Activated CD4-positive, alpha-beta memory T cell treated with anti-CD3 and anti-CD28 coated beads for 36 hours (primary cell): ENCODE data around the gene HSD17B12. TPM values are rescaled to one million over a fixed set of nuclear protein-coding genes. Genes with fewer than 3 reads are reported as not detected.

Source experiments
- CTCF ChIA-PET: fragments of 350-600 bp; sonication (Branson Sonifier 250); formaldehyde crosslinking; loops from one replicate; lab custom pipeline; 2021; ENCODE audit warnings: antibody characterized with exemption, inconsistent platforms; lab: Charles Lee
- POLR2A ChIA-PET: fragments of 350-600 bp; sonication (Branson Sonifier 250); formaldehyde crosslinking; loops from one replicate; lab custom pipeline; 2021; ENCODE audit warnings: antibody characterized with exemption; lab: Charles Lee
- DNase-seq: peaks from one replicate; pipeline ENCODE4 v3.0.0-alpha.2; 2020
- H3K27ac Mint-ChIP-seq: one replicate; pipeline ENCODE4 v1.8.0; 2021; ENCODE audit warnings: mixed read lengths
- H3K27me3 Mint-ChIP-seq: one replicate; pipeline ENCODE4 v1.8.0; 2021; ENCODE audit warnings: mixed read lengths
- H3K36me3 Mint-ChIP-seq: one replicate; pipeline ENCODE4 v1.8.0; 2021; ENCODE audit warnings: mixed read lengths
- H3K4me1 Mint-ChIP-seq: one replicate; pipeline ENCODE4 v1.8.0; 2021; ENCODE audit warnings: low read depth, mixed read lengths
- H3K4me3 Mint-ChIP-seq: one replicate; pipeline ENCODE4 v1.8.0; 2021; ENCODE audit warnings: mild to moderate bottlenecking, mixed read lengths
- H3K9me3 Mint-ChIP-seq: one replicate; pipeline ENCODE4 v1.8.0; 2021; ENCODE audit warnings: mixed read lengths
- intact Hi-C: fragments of 100-400 bp; cut with micrococcal nuclease; formaldehyde crosslinking; loops from one replicate; pipeline ENCODE4 v1.15.1; 2023
- total RNA-seq, 2 experiments: library from RNA; stranded (reverse); gene quantifications; one replicate each; pipeline ENCODE4 v1.2.3, GENCODE V29; 2021

The HSD17B12 gene
- total RNA-seq, 2 experiments from 2014 or later, result 32.8 to 35.3 TPM

DNA sequence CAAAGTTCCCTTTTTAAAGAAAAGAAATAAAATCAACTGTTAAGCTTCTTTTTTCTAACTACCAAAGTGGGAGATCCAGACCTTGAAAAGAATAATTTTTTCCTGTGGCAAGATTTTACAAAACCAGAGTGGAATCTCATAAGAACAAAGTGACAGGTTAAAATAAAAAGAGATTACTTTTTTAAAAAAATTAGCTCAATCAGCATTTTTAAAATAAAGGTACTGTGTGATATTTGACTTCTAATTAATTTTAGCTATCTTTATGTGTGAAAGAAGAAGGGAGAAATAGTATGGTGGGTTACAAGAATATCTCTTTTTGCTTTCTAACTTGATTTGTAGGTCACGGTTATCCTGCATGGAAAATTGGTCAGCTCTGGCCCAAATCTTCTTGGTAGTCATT lies 107.3 kb downstream of the HSD17B12 start:
- peaks cover 34% of the 10 kb centered on the region for H3K36me3 Mint-ChIP-seq
- ChIA-PET POLR2A (no interaction called here), CTCF (no interaction called here)
- no peak overlapping the region for H3K27ac Mint-ChIP-seq
- peaks cover 23% of the 10 kb centered on the region for H3K9me3 Mint-ChIP-seq
- DNase-seq, result no peak
- no peak overlapping the region for H3K4me3 Mint-ChIP-seq
- intact Hi-C loops, result no loop called here
- H3K4me1 Mint-ChIP-seq, result no peaks in the 10 kb centered on the region
- H3K27me3 Mint-ChIP-seq, result no peaks in the 10 kb centered on the region

DNA sequence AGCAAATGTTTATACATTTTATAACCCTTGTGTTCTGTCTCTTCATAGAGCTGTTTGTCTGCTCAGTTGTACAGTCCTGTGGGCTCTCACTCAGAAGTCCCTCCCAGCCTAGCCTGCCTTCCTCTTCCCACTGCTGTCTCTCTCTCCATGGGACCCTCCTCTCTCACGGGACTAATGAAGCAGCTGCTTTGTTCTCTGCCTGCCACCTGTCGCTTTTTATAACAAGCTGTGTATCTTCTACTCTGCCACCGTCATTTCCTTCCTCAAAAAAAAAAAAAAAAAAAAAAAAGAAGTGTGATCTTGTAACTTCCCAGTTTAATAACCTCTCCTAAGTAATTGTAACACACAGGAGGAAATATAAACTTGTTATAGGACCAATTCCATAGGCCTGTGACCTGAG lies 107.9 kb downstream of the HSD17B12 start:
- intact Hi-C loops, result no loop called here
- Mint-ChIP-seq H3K4me1 (no peaks in the 10 kb centered on the region), H3K4me3 (no peak overlapping the region), H3K27me3 (no peaks in the 10 kb centered on the region), H3K36me3 (peaks cover 31% of the 10 kb centered on the region), H3K27ac (no peak overlapping the region), H3K9me3 (peaks cover 18% of the 10 kb centered on the region)
- CTCF ChIA-PET, result no interaction called here
- POLR2A ChIA-PET, result no interaction called here
- DNase-seq, result no peak

DNA sequence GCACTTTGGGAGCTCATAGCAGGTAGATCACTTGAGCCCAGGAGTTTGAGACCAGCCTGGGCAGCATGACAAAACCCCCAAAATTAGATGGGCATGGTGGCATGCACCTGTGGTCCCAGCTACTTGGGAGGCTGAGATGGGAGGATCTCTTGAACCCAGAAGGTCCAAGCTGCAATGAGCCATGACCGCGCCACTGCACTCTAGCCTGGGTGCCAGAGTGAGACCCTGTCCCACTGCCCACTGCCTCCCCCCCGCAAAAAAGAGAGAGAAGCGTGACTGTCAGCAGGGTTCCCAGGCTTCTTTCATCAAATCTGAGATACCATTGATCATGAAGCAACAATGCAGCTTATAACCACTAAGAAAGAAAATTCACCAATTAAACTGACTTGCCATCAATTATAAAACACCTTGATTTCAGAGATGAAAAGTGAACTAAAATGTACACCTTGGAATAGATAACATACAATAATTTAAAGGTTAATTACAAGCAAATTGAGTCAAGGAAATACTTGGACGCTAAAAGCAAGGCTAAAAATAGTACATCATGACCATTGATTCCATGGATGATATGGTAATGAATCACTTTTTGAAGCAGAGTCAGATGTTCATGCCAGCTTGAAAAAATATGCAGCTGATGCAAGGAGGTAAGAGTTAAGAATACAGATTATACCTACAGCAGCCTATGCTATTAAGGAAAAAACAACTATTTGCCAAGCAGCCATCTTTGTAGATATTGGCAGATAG lies 109.3 kb downstream of the HSD17B12 start:
- ChIA-PET CTCF (no interaction called here), POLR2A (no interaction called here)
- Mint-ChIP-seq H3K4me3 (no peak overlapping the region), H3K27me3 (no peaks in the 10 kb centered on the region), H3K36me3 (peaks cover 22% of the 10 kb centered on the region), H3K27ac (no peak overlapping the region), H3K9me3 (peaks cover 7% of the 10 kb centered on the region), H3K4me1 (no peaks in the 10 kb centered on the region)
- intact Hi-C loops, result no loop called here
- DNase-seq, result no peak

GRCh38 chr11:43790444-43790794 lies 109.9 kb downstream of the HSD17B12 start:
- CTCF ChIA-PET, result no interaction called here
- Mint-ChIP-seq H3K4me1 (no peaks in the 10 kb centered on the region), H3K27ac (no peak overlapping the region), H3K27me3 (no peaks in the 10 kb centered on the region), H3K9me3 (peaks cover 4% of the 10 kb centered on the region), H3K36me3 (peaks cover 22% of the 10 kb centered on the region), H3K4me3 (no peak overlapping the region)
- no peak for DNase-seq
- intact Hi-C loops, result no loop called here
- POLR2A ChIA-PET, result no interaction called here

GRCh38 chr11:43797337-43797736 lies 116.8 kb downstream of the HSD17B12 start:
- Mint-ChIP-seq H3K27ac (no peak overlapping the region), H3K36me3 (peaks cover 27% of the 10 kb centered on the region), H3K4me3 (no peak overlapping the region), H3K9me3 (no peaks in the 10 kb centered on the region), H3K27me3 (no peaks in the 10 kb centered on the region), H3K4me1 (no peaks in the 10 kb centered on the region)
- ChIA-PET POLR2A (no interaction called here), CTCF (no interaction called here)
- intact Hi-C loops, result no loop called here
- no peak for DNase-seq

GRCh38 chr11:43797866-43798265 lies 117.3 kb downstream of the HSD17B12 start:
- ChIA-PET CTCF (no interaction called here), POLR2A (no interaction called here)
- Mint-ChIP-seq H3K27ac (no peak overlapping the region), H3K4me3 (no peak overlapping the region), H3K4me1 (no peaks in the 10 kb centered on the region), H3K36me3 (peaks cover 29% of the 10 kb centered on the region), H3K27me3 (no peaks in the 10 kb centered on the region), H3K9me3 (no peaks in the 10 kb centered on the region)
- DNase-seq, result no peak
- intact Hi-C loops, result no loop called here

- CTCF ChIA-PET, result interaction anchor here (0.9 kb wide), 1 partner anchor 23 kb away, joined by 3 read pairs; no protein-coding TSS in a partner anchor
- Mint-ChIP-seq H3K4me3 (no peak overlapping the region), H3K9me3 (peaks cover 11% of the 10 kb centered on the region), H3K4me1 (no peaks in the 10 kb centered on the region), H3K27me3 (no peaks in the 10 kb centered on the region), H3K36me3 (peaks cover 46% of the 10 kb centered on the region), H3K27ac (no peak overlapping the region)
- POLR2A ChIA-PET, result no interaction called here
- no peak for DNase-seq
- intact Hi-C loops, result no loop called here
Measured at GRCh38 chr11:43802509-43802908, 122.0 kb downstream of the HSD17B12 start.

DNA sequence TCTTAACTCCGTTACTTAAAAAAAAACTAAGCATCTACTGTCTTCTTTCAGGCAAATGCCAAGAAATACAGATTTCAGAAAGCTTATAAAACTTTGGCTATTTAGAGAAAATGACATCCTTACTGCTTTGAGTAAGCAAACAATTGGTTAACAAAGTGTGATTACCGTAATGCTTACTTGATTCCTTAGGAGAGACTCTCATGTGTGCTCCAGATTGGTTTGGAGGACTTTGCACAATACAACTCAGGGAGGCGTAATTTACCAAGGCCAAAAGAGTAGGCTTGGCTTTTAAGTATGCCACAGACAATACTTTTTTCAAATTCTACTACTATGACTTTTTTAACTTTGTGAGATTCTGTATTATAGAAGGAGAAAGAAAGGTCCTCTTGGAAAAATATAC lies 123.2 kb downstream of the HSD17B12 start:
- POLR2A ChIA-PET, result no interaction called here
- intact Hi-C loops, result no loop called here
- no peaks in the 10 kb centered on the region for H3K27me3 Mint-ChIP-seq
- peaks cover 11% of the 10 kb centered on the region for H3K9me3 Mint-ChIP-seq
- H3K4me1 Mint-ChIP-seq, result no peaks in the 10 kb centered on the region
- no peak overlapping the region for H3K4me3 Mint-ChIP-seq
- peaks cover 42% of the 10 kb centered on the region for H3K36me3 Mint-ChIP-seq
- no peak overlapping the region for H3K27ac Mint-ChIP-seq
- DNase-seq, result no peak
- CTCF ChIA-PET, result no interaction called here

DNA sequence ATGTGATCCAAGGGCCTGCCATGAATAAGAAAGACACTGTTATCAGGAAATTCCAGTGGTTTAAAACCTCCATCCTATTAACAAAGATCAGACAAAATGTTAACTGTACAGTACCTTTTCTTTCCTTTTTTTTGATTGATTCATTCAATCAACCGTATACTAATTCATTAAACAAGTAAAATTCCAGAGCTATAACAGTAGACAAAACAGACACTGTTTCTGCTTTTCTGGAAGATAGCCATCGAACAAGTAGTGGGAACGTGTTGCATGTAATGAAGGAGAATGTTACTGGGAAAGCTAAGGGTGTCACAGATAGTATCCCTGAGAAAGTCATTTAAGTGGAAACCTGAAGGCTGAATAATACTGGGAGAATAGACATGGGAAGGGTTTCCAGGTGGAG lies 126.4 kb downstream of the HSD17B12 start:
- Mint-ChIP-seq H3K4me1 (no peaks in the 10 kb centered on the region), H3K27me3 (no peaks in the 10 kb centered on the region), H3K4me3 (no peak overlapping the region), H3K27ac (no peak overlapping the region), H3K36me3 (peaks cover 25% of the 10 kb centered on the region), H3K9me3 (peaks cover 11% of the 10 kb centered on the region)
- no peak for DNase-seq
- ChIA-PET POLR2A (no interaction called here), CTCF (interaction anchor here (0.6 kb wide), 1 partner anchor 18 kb away, joined by 3 read pairs; no protein-coding TSS in a partner anchor)
- intact Hi-C loops, result no loop called here

- no peaks in the 10 kb centered on the region for H3K4me1 Mint-ChIP-seq
- no peak for DNase-seq
- ChIA-PET CTCF (interaction anchor here (1.8 kb wide), 1 partner anchor 15 kb away, joined by 5 read pairs; no protein-coding TSS in a partner anchor), POLR2A (no interaction called here)
- no peak overlapping the region for H3K27ac Mint-ChIP-seq
- H3K36me3 Mint-ChIP-seq, result peaks cover 7% of the 10 kb centered on the region
- no peaks in the 10 kb centered on the region for H3K27me3 Mint-ChIP-seq
- intact Hi-C loops, result no loop called here
- H3K9me3 Mint-ChIP-seq, result no peaks in the 10 kb centered on the region
- no peak overlapping the region for H3K4me3 Mint-ChIP-seq
Measured at GRCh38 chr11:43810929-43811596, 130.5 kb downstream of the HSD17B12 start.

DNA sequence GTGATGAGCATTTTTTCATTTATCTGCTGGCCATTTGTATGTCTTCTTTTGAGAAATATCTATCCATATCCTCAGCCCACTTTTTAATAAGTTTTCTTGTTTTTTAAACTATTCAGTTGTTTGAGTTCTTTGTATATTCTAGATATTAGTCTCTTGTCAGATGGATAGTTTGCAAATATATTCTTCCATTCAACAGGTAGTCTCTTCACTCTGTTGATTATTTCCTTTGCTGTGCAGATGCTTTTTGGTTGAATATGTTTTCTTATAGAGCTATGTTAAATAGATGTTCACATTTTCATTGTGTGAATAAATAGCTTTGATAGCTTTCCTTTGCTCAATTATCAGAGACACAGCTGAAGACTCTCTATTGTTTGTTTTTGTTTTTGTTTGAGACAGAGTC lies 131.9 kb downstream of the HSD17B12 start:
- Mint-ChIP-seq H3K4me1 (no peaks in the 10 kb centered on the region), H3K9me3 (no peaks in the 10 kb centered on the region), H3K27ac (no peak overlapping the region), H3K36me3 (peaks cover 11% of the 10 kb centered on the region), H3K4me3 (no peak overlapping the region), H3K27me3 (no peaks in the 10 kb centered on the region)
- POLR2A ChIA-PET, result no interaction called here
- CTCF ChIA-PET, result interaction anchor here (1.8 kb wide), 1 partner anchor 14 kb away, joined by 5 read pairs; no protein-coding TSS in a partner anchor
- intact Hi-C loops, result no loop called here
- DNase-seq, result no peak

DNA sequence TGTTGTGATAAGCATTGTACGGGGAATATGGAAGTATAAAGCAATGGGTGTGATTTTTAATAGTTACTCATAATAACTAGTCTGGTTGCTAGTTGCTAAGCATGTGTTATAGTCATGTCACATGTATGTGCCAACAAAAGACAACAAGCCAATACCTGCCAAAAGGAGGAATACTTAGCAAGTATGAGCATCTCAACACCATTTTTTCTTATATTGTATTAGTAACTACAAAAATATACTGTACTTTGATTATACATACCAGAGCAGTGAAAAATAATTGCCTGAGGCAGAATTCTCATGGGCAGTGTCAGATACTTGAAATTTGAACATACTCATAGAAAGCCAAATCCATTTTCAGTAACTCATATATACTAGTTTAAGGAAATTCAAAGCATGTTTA lies 137.7 kb downstream of the HSD17B12 start:
- H3K9me3 Mint-ChIP-seq, result no peaks in the 10 kb centered on the region
- no peak overlapping the region for H3K27ac Mint-ChIP-seq
- H3K36me3 Mint-ChIP-seq, result peaks cover 33% of the 10 kb centered on the region
- intact Hi-C loops, result no loop called here
- POLR2A ChIA-PET, result no interaction called here
- no peak overlapping the region for H3K4me3 Mint-ChIP-seq
- CTCF ChIA-PET, result no interaction called here
- no peak for DNase-seq
- no peaks in the 10 kb centered on the region for H3K27me3 Mint-ChIP-seq
- H3K4me1 Mint-ChIP-seq, result no peaks in the 10 kb centered on the region

DNA sequence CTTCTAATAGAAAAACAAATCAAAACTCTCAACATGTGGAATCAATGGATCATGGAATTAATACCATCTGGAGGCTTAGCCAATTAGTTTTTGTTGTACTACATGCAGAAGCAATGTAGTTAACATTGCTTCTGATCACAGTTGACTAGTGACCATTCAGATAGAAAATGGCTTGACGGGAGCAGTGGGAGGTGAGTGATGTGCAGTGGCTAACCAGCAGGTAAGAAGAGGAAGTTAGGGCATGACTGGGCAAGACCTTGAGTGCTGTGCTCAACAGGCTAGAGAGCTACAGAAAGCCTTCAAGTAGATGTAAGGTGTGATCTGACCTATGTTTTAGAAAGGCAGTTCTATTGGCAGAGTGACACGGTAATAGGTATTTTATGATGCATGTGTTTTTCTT lies 139.4 kb downstream of the HSD17B12 start:
- Mint-ChIP-seq H3K4me3 (no peak overlapping the region), H3K36me3 (peaks cover 35% of the 10 kb centered on the region)
- intact Hi-C loops, result no loop called here

More for the DNA sequence above, 139.4 kb downstream of the HSD17B12 start:
- Mint-ChIP-seq H3K4me1 (no peaks in the 10 kb centered on the region), H3K27ac (no peak overlapping the region), H3K27me3 (no peaks in the 10 kb centered on the region), H3K9me3 (no peaks in the 10 kb centered on the region)
- ChIA-PET CTCF (no interaction called here), POLR2A (no interaction called here)
- no peak for DNase-seq
